Measurements from ENCODE around the gene XPR1.

Gene XPR1

GRCh38 chr1:180593382-180593781, 38.4 kb upstream of the XPR1 start:
- H3K27me3 ChIP-seq: no peaks in the 10 kb centered on the region
- no peak overlapping the region for H3K4me3 ChIP-seq (ENCODE audit: low read depth, low read length)
- DNase-seq: no peak
- no peak for TF ChIP-seq CTCF (IDR thresholded peaks at IDR 0.05; ENCODE audit: low read depth, low read length)
- peaks cover 29% of the 10 kb centered on the region for H3K4me1 ChIP-seq
- no peaks in the 10 kb centered on the region for H3K9me3 ChIP-seq
- H3K36me3 ChIP-seq: no peaks in the 10 kb centered on the region

- Histone ChIP-seq H3K4me3 (ENCODE audit: low read depth, low read length) (peak overlapping the region; percentile 10; the same call in 1 of the 2 replicates), H3K36me3 (no peaks in the 10 kb centered on the region), H3K27me3 (no peaks in the 10 kb centered on the region), H3K4me1 (peaks cover 36% of the 10 kb centered on the region), H3K9me3 (no peaks in the 10 kb centered on the region)
- DNase-seq: peak; percentile 60
- TF ChIP-seq CTCF (IDR thresholded peaks at IDR 0.05; ENCODE audit: low read depth, low read length): no peak
These were observed 37.1 kb upstream of the XPR1 start for GRCh38 chr1:180594723-180595122.

- Histone ChIP-seq H3K4me1 (peaks cover 36% of the 10 kb centered on the region), H3K36me3 (no peaks in the 10 kb centered on the region), H3K4me3 (ENCODE audit: low read depth, low read length) (no peak overlapping the region), H3K9me3 (no peaks in the 10 kb centered on the region), H3K27me3 (no peaks in the 10 kb centered on the region)
- TF ChIP-seq CTCF (IDR thresholded peaks at IDR 0.05; ENCODE audit: low read depth, low read length): no peak
- no peak for DNase-seq
These were observed 35.9 kb upstream of the XPR1 start for GRCh38 chr1:180595966-180596365.

GRCh38 chr1:180597520-180597919, 34.3 kb upstream of the XPR1 start:
- Histone ChIP-seq H3K27me3 (no peaks in the 10 kb centered on the region), H3K36me3 (no peaks in the 10 kb centered on the region), H3K4me3 (ENCODE audit: low read depth, low read length) (no peak overlapping the region), H3K9me3 (no peaks in the 10 kb centered on the region), H3K4me1 (peaks cover 36% of the 10 kb centered on the region)
- no peak for TF ChIP-seq CTCF (IDR thresholded peaks at IDR 0.05; ENCODE audit: low read depth, low read length)
- DNase-seq: no peak

GRCh38 chr1:180598333-180598974, 33.4 kb upstream of the XPR1 start:
- no peak for DNase-seq
- H3K9me3 ChIP-seq: no peaks in the 10 kb centered on the region

More at GRCh38 chr1:180598333-180598974, 33.4 kb upstream of the XPR1 start:
- Histone ChIP-seq H3K4me3 (ENCODE audit: low read depth, low read length) (no peak overlapping the region), H3K27me3 (no peaks in the 10 kb centered on the region), H3K4me1 (peaks cover 41% of the 10 kb centered on the region), H3K36me3 (no peaks in the 10 kb centered on the region)
- no peak for TF ChIP-seq CTCF (IDR thresholded peaks at IDR 0.05; ENCODE audit: low read depth, low read length)

Data from BE2C (cell line).